Subcutaneous adipose tissue (tissue), 1 donor: ENCODE data around the gene LASP1NB.

Experiments used
- TF ChIP-seq, protein P1 (sequence below): fragments of 450-650 bp; IDR thresholded peaks from one replicate; pipeline ENCODE4 v1.5.1; 2016; ENCODE audit warnings: low read depth, mild to moderate bottlenecking, control low read depth, antibody characterized with exemption, moderate library complexity

The LASP1NB gene

DNA sequence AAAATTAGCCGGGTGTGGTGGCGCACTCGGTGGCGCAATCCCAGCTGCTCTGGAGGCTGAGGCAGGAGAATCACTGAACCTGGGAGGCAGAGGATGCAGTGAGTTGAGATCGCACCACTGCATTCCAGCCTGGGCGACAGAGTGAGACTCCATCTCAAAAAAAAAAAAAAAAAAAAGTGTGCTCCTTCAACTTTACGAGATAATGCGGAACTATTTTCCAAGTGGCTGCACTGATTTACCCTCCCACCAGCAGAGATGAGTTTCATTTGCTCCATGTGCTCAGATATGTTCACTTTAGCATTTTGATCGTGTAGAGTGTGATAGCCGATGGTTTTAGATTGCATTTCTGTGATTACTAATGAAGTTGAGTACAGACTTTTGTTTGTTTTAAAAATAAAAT lies 20.0 kb upstream of the LASP1NB start:
- TF ChIP-seq, protein P1, sequence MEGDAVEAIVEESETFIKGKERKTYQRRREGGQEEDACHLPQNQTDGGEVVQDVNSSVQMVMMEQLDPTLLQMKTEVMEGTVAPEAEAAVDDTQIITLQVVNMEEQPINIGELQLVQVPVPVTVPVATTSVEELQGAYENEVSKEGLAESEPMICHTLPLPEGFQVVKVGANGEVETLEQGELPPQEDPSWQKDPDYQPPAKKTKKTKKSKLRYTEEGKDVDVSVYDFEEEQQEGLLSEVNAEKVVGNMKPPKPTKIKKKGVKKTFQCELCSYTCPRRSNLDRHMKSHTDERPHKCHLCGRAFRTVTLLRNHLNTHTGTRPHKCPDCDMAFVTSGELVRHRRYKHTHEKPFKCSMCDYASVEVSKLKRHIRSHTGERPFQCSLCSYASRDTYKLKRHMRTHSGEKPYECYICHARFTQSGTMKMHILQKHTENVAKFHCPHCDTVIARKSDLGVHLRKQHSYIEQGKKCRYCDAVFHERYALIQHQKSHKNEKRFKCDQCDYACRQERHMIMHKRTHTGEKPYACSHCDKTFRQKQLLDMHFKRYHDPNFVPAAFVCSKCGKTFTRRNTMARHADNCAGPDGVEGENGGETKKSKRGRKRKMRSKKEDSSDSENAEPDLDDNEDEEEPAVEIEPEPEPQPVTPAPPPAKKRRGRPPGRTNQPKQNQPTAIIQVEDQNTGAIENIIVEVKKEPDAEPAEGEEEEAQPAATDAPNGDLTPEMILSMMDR = no peak

DNA sequence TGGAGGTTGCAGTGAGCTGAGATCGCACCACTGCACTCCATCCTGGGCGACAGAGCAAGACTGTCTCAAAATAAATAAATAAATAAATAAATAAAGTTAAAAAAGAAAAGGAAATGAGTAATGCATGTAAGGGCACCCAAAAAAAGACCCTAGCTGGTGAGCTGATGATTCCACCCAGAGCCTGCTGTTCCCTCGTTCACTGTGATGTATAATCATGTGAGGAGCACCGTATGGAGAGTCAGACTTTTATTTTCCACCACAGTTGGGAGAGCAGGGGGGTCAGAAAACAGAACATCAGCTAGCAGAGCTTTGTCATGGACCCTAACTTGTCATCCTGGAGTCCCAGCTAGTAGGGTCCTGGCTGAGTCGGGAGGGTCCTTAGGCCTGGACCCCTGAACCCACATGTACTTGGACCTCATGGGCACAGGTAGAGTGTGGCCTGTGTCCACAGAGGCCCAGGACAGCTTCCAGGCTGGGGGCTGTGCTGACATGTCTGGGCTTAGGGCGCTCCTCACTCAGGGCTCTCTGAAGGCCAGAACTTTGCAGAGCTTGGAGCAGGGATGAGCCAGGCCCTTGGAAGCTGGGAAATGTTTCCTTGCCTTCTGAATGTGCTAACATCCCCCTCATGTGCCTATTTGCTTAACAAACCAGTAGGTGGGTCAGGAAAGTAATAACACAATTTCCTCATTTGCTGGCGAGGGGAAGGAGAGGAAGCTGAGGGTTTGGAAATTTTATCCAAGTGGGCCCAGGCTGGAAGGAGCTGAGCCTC lies 18.8 kb upstream of the LASP1NB start:
- TF ChIP-seq, protein P1 = no peak

DNA sequence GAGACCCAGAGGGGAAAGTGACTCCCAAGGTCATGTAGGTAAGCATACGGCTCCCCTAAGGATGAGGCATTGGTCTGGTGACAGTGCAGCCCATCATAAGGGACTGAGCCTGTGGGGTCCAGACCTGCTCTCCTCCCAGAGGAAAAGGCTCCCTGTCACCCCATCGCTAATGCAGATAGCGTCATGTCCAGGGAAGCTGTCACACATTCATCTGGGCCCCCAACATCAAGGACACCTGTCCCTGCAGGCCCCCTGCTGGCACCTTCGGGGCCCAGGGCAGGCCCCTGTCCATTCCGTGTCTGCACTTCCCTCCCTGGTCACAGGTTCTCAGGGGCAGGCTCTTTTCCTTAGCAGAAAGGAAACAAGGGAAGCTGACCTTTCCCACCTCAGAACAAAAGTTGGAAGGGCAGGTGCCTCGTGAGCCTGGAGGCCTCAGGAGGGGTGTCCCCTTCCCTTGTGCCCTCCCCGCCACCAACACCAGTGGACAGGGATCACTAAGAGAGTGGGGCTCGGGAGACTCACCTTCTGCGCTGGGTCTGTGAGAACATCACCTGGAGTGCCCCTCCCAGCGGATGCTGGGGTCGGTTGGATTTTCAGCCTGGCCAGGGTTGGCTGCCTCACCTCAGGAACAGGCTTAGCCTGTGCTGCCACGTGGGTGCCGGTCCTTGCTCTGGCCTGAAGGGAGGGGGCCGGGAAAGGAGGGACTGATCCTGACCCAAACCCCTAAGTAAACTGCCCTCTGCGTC lies 17.3 kb upstream of the LASP1NB start:
- TF ChIP-seq, protein P1 = no peak

GRCh38 chr17:38908676-38909181 lies 16.7 kb upstream of the LASP1NB start:
- TF ChIP-seq, protein P1 = no peak

- TF ChIP-seq, protein P1 = no peak
These were observed 15.1 kb upstream of the LASP1NB start for GRCh38 chr17:38910325-38910724.

DNA sequence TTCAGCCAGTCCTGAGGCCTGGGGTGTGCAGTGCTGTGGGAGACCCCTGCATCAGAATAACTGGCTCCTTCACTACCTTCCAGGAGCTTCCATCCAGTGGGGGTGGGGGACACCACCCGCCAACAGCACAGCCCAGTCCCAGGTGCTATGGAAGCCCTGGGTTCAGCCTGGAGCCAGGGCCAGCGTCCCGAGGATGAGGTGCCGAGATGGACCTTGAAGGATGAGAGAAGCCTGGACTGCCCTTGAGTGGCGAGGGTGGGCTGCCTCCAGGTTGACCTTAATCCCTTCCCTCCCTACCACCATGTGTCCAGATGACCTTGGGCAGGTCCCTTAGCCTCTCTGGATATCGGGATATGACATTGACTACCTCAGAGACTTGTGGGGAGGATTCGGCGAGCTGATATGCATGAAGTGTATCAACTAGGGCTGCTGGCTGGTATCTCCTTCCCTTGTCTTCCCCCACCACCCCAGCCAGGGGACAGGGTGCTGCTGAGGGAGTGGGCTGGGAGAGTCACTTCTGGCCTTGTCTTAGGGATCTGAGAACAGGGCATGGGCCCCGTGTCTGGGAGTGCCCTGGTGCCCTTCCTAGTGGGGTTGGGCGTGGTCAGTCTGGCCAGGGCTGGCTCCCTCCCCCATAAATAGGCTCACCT lies 14.2 kb upstream of the LASP1NB start:
- TF ChIP-seq, protein P1 = no peak
